GM15510 (cell line): ENCODE data around the gene KCNQ1.

Experiments
- POLR2A ChIP-seq: IDR thresholded peaks from 3 replicates; pipeline ENCODE4 v1.6.1; 2011; ENCODE audit warnings: borderline replicate concordance; ENCODE audit not compliant: insufficient read length; ENCODE audit errors: extremely low read depth

The KCNQ1 gene

DNA sequence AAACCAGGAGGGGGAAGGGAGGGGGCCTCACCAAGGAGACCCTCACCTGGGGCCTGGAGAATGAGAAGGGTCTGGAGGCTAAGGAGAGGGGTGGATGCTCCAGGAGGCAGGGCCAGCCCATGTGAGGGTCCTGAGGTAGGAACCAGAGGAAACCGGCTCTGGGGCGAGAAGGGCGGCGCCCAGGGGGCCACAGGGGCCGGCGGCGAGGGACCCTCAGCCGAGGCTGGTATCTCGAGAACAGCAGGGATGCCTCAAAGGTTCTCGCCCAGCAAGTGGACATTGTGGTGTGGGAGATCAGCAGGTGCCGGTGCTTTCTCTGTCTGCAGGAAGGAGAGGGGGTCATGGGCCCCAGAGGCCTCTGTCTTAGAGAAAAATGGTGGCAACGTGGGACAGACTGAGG is 392.8 kb downstream of the KCNQ1 start:
- TF ChIP-seq POLR2A, result no peak

DNA sequence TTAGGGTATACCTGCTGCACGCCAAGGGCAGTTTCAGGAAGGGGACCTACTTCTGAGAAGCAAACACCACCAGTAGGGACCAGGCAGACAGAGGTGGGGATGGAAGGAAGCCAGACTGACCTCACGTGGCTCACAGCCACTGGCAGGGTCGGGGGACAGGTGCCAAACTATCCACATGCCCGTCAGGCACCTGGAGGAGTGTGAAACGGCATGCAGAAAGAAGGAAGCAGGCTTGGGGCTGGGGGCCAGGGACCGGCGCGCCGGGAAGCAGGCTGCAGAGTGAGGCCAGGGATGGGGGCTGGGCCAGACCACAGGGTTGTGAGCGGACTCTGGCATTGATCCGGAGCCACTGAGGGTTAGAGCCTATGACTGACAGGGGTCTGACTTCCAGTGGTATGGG is 393.3 kb downstream of the KCNQ1 start:
- TF ChIP-seq POLR2A, result no peak

DNA sequence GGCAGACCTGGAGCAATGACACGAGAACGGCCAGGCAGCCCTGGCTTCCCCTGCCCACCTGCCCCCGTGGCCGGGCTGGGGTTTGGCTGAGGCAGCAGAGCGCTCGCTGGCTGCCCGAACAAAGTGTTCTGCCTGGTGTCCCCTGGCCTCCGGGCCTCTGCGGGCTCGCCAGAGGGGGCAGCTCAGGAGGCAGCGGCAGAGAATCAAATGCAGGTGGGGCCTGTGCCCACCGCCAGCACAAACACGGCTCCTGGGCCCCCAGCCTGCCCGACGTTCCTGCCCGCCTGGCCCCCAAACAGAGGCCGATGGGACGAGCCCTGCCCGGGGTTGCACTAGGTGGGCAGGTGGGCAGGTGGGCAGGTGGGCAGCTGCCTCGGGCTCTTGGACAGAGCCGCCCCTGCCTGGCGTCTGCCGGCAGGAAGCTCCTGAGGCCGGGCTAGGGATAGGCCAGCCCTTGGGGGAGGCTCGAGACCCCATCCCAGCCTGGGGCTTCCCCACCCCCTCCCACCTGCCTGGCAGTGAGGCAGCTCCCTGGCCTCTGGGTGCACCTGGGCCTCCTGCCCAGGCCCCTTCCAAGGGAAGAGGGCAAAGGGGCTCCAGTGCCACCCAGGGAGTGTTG is 394.0 kb downstream of the KCNQ1 start:
- TF ChIP-seq POLR2A, result no peak

DNA sequence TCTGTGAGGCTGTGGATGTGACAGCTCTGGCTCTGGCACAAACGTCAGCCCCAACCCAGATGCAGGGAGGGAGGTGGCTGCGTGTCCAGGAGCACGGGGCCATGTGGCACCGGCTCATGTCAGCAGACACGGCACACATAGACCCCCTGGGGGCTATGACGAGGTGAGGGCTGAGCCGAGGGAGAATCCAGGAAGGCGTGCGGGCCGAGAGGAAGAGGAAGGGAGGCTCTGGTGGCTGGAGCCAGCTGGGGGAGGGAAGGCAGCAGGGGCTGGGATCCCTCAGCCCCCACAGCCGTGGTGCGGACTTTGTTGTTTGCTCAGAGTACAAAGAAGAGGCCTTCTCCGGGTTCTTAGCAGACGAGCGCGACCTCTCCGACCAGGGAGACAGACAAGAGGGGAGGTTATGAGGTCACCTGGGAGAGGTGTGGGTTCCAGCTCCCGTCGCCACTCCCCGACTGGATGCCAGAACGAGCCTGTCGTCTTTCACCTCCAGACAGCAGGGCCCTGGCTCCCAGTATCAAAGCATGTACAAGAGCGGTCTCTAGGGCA is 394.7 kb downstream of the KCNQ1 start:
- no peak for TF ChIP-seq POLR2A

DNA sequence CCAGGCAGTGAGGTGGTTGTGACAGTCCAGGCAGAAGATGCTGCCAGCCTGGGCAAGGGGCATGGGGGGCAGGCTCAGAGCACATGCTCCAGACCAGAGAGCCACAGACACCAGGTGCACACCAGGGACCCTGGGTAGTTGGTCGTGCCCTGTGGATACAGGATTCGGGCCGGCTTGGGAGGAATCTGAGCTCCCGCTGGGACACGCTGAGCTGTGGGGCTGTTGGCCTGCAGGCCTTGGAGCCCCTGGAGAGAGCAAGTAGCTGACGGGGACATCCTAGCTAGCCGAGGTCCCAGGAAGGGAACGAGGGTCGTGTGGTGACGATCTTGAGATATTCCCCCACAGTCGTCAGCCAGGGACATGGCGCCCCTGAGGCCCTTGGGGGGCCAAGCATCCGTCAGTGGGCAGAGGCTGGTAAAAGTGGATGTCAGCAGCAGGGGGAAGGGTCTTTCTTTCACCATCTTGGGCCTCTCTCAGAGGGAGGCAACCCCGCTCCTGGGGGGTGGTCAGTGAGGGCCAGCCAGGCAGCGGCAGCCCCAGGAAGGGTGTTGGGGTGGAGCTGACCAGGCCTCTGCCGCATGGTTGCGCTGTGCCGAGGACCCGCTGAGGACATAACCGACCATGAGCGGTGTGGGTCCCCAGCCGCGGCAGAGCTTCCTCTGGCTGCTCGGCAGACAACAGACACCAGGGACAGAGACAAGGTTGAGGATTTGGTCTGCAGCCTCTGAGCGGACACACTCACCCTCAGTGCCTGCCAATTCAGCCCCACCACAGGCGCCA is 396.8 kb downstream of the KCNQ1 start:
- no peak for TF ChIP-seq POLR2A

DNA sequence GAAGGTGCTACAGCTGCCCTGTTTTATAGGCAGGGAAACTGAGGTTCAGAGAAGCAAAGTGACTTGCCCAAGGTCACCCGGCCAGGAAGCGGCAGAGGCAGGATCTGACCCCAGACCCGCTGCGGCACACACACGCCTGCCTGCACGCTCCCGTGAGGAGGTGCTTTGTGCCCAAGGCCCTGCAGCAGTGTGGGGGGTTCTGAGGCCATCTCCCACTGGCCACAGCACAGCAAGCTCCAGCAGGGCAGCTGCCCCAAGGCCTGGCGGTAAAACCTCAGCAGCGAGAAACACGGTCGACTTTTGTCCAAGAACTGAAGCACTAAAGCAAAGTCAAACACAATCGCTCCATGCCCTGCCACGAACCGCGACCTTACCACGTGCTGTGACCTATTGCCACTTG is 398.1 kb downstream of the KCNQ1 start:
- TF ChIP-seq POLR2A, result no peak

DNA sequence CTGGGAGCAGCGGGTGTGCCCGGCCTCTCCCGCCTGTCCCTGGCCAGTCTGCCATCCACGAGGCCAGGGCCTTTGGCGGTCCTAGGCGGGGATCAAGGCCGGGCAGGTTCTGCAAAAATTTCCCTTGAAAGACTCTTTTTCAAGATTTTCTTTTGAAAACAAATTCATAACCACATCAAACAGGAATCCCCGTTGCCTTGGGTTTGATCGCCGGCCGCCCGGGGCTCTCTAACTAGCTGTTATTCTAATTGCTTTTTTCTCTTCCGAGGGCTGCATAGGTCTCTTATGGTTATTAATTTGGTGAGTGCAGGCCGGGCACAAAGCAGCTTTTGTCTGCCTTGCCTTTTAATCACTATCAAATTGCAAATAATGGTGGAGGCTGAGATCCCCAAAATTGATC is 398.7 kb downstream of the KCNQ1 start:
- no peak for TF ChIP-seq POLR2A

DNA sequence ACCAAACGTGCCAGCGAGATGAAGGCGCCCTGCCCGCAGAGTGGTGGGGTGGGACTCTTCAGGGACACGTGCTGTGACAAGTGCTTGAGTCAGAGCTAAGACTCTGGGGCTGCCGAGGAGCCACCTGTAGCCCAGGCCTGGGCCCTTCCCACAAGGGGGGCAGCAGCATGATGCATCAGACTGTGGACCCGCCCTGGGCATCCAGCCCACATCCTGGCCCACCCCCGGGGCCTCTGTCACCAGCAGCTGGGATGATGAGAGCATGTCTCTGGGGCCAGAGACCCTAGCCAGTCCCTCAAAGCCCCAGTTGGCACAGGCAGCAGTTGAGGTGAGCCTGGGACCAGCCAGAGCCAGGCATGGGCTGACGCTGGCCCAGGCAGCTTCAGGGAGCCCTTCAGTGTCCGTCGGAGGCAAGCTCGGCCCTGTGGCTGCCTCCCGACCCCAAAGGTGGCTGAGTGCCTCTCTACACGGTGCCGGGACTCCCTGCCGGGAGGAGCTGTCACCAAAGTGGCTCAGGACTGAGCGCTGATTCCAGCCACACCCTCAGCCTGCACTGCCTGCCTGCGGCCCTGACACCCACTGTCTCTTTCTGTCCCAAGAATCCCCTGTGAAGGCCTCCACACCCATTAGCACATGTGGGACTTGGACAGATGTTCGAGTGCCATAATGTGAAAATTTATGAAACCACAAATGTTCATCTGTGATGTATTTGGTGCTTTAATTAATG is 399.5 kb downstream of the KCNQ1 start:
- no peak for TF ChIP-seq POLR2A

DNA sequence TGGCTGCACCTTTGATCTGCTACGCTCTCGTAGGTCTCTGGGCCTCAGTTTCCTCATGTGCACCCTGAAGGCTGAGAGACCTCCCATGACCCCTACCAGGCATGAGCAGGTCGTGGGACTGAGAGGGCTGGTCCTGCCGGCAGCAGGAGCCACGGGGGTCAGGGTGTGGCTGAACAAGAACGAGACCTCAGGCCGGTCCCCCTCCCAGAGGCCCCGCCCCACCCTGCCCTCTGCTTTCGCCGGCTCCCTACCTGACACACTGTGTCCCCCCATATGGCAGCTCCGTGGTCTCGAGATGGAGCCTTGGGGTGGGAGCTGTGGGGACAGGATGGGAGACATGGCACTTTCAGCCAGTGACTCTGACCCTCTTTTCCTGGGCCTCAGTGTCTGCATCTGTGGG is 400.2 kb downstream of the KCNQ1 start:
- TF ChIP-seq POLR2A, result no peak

DNA sequence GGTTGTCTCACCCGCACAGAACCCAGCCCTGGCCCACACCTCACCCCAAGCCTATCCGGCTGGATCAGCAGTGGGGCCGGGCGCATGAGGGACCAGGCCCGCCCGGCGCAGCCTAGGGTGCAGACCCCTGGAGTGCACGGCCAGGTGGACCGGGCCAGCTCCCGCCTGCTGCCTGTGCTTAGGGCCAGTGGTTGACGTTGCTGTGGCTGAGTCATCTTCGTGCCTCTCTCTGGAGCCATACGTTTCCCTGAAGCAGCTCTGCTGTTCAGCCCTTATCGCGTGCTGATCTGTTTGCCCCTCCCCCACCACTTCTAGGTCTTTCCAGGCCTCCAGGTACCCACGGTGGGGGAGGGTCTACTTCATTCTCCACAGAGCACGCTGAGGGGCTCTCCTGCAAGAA is 401.2 kb downstream of the KCNQ1 start:
- TF ChIP-seq POLR2A, result no peak

DNA sequence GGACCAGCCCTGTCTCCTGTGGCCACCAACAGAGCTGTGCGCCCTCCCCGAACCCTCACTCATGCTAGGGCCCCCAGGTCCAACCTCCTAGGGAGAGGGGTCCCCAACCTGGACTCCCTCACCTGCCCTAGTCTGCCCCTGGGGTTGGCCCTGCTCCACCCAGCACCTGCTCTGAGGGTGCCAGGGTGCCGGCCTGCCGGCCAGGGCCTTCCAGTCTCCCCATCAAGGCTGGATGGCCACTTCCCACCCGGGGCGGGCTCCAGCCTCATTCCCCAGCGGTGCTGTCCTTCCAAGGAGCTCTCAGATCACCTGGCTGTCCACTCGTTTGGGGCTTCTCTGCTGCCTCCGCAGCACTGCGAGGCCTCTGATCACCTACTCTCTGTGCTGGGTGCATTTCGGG is 401.7 kb downstream of the KCNQ1 start:
- TF ChIP-seq POLR2A, result no peak

DNA sequence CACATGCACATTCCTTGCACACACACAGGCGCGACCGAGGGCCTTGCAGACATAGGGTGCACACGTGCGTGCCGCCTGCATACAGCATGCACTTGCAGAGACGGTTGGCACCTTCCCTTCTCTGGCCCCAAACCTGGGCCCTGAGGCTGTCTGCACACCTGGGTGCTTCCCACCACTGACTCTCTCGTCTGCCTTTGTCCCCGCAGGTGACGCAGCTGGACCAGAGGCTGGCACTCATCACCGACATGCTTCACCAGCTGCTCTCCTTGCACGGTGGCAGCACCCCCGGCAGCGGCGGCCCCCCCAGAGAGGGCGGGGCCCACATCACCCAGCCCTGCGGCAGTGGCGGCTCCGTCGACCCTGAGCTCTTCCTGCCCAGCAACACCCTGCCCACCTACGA is 402.8 kb downstream of the KCNQ1 start:
- no peak for TF ChIP-seq POLR2A

DNA sequence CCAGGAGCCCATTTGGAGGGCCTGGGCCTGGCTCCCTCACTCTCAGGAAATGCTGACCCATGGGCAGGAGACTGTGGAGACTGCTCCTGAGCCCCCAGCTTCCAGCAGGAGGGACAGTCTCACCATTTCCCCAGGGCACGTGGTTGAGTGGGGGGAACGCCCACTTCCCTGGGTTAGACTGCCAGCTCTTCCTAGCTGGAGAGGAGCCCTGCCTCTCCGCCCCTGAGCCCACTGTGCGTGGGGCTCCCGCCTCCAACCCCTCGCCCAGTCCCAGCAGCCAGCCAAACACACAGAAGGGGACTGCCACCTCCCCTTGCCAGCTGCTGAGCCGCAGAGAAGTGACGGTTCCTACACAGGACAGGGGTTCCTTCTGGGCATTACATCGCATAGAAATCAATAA is 403.7 kb downstream of the KCNQ1 start:
- no peak for TF ChIP-seq POLR2A

DNA sequence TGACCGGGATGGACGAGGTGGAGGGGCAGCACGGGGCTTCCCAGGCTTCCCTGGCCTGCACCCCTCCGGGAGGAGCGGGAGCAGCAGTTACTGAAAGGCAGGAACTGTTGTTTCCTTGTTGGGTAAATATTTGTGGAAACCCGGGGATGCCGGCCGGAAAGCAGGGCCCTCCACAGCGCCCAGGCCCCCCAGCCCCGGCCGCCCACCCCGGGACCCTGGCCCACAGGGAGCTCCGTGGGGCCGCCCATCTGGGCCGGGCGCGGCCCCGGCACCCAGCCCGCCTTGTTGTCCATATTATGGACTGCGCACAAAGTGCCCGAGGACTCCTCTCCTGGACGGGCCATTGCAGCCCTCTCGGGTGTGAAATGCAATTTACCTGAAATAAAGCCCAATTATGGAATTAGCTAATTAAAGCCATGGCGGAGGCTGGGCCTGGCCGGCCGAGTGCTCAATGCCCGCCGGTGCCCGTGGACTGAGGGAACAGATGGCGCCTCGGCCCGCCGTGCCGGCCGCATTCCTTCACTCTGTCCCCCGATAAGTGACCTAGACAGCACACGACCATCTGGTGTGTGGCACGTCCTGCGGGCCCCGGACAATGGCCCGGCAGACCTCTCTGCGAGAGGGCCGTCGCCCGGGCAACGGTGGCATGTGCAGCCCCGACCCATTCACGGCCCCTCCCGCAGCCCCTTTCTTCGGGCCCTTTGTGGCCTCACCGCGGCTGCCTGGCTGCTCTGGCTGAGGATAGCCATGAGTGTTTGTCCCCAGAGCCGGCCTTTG is 405.4 kb downstream of the KCNQ1 start:
- no peak for TF ChIP-seq POLR2A

DNA sequence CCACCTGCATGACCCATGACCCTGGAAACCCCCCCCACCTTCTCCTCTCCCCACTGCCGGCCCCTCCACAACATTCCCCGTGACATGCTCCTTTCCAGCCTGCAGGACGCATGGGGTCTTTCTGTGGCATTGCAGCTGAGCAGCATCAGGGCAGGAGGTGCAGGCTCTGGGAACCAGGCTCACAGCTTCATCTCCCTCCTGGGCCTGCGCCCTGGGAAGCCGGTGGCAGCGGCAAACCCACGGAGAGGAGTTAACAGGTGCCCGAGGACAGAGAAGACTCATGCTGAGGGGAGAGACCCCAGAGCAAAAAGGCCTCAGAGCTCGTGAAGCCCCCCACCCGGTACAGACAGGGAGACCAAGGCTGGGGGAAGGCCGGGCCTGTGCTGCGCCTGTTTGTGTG is 408.6 kb downstream of the KCNQ1 start:
- TF ChIP-seq POLR2A, result no peak
